Endometrial microvascular endothelial cells (primary cell): ENCODE measurements around the gene CARD19. TPM values are rescaled to one million over a fixed set of nuclear protein-coding genes. Genes with fewer than 3 reads are reported as not detected.

ENCODE experiments used
- in situ Hi-C: cut with HindIII; loops from 2 replicates; pipeline ENCODE4 v1.10.0; 2017; ENCODE audit warnings: low sequenced_read_pairs, low pct_unique_long_range_greater_than_20kb; ENCODE audit errors: inconsistent ontology term
- total RNA-seq: library from RNA; depleted of rRNA; stranded (reverse); fragments of >200 nt; gene quantifications from one replicate; pipeline ENCODE4 v1.2.3, GENCODE V29; 2015; ENCODE audit errors: inconsistent ontology term

Gene CARD19
- total RNA-seq, 1 donor from 2014 or later: 101 TPM

- in situ Hi-C loops: no loop called here
These were observed 2.4 kb downstream of the CARD19 start for GRCh38 chr9:93098236-93098946.

GRCh38 chr9:93099551-93100275 lies 3.7 kb downstream of the CARD19 start:
- in situ Hi-C loops: loop anchor here (10.0 kb wide), 1 partner anchor 55 kb away; no protein-coding TSS in a partner anchor

GRCh38 chr9:93100276-93100636 lies 4.2 kb downstream of the CARD19 start:
- in situ Hi-C loops: loop anchor here (10.0 kb wide), 1 partner anchor 55 kb away; no protein-coding TSS in a partner anchor

- in situ Hi-C loops: loop anchor here (10.0 kb wide), 1 partner anchor 54 kb away; no protein-coding TSS in a partner anchor
These were observed 5.1 kb downstream of the CARD19 start for GRCh38 chr9:93101086-93101485.

- in situ Hi-C loops: loop anchor here (10.0 kb wide), 1 partner anchor 49 kb away; no protein-coding TSS in a partner anchor
These were observed 9.6 kb downstream of the CARD19 start for GRCh38 chr9:93105620-93106019.

- in situ Hi-C loops: loop anchor here (10.0 kb wide), 1 partner anchor 48 kb away; no protein-coding TSS in a partner anchor
These were observed 11.3 kb downstream of the CARD19 start for GRCh38 chr9:93107151-93107824.

- in situ Hi-C loops: loop anchor here (10.0 kb wide), 1 partner anchor 47 kb away; no protein-coding TSS in a partner anchor
These were observed 11.8 kb downstream of the CARD19 start for GRCh38 chr9:93107825-93108161.

- in situ Hi-C loops: loop anchor here (10.0 kb wide), 1 partner anchor 46 kb away; no protein-coding TSS in a partner anchor
These were observed 12.4 kb downstream of the CARD19 start for GRCh38 chr9:93108291-93109041.

GRCh38 chr9:93110311-93110855 lies 14.4 kb downstream of the CARD19 start:
- in situ Hi-C loops: no loop called here

- in situ Hi-C loops: no loop called here
These were observed 15.0 kb downstream of the CARD19 start for GRCh38 chr9:93111001-93111370.

GRCh38 chr9:93111371-93112115 lies 15.5 kb downstream of the CARD19 start:
- in situ Hi-C loops: no loop called here

- in situ Hi-C loops: no loop called here
These were observed 16.3 kb downstream of the CARD19 start for GRCh38 chr9:93112116-93112863.

- in situ Hi-C loops: no loop called here
These were observed 16.9 kb downstream of the CARD19 start for GRCh38 chr9:93112864-93113389.

GRCh38 chr9:93114169-93114983 lies 18.4 kb downstream of the CARD19 start:
- in situ Hi-C loops: no loop called here

GRCh38 chr9:93114984-93115335 lies 18.9 kb downstream of the CARD19 start:
- in situ Hi-C loops: no loop called here

GRCh38 chr9:93115486-93116071 lies 19.6 kb downstream of the CARD19 start:
- in situ Hi-C loops: no loop called here
